Measurements from ENCODE around the gene OLR1.

DNA sequence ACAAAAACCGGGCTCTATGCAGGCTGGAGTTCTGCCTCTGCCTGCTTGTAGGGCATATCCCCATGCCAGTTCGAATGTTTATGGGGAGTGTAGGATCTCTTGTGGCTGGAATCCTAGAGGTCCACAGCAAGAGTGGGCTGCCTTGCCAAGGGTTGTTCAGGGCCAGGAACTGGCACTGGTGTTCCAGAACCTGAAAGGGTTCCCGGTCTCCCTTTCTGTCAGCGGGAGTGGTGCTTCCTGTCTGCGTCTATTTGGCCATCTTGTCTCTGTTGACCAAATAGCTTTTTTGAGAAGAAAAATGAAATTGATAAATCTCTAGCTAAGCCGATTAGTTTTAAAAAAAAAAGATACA lies 17.8 kb downstream of the OLR1 start:
- TF ChIP-seq POLR2A (IDR thresholded peaks at IDR 0.05; ENCODE audit: low read depth, low read length) = no peak
- TF ChIP-seq, protein P1, sequence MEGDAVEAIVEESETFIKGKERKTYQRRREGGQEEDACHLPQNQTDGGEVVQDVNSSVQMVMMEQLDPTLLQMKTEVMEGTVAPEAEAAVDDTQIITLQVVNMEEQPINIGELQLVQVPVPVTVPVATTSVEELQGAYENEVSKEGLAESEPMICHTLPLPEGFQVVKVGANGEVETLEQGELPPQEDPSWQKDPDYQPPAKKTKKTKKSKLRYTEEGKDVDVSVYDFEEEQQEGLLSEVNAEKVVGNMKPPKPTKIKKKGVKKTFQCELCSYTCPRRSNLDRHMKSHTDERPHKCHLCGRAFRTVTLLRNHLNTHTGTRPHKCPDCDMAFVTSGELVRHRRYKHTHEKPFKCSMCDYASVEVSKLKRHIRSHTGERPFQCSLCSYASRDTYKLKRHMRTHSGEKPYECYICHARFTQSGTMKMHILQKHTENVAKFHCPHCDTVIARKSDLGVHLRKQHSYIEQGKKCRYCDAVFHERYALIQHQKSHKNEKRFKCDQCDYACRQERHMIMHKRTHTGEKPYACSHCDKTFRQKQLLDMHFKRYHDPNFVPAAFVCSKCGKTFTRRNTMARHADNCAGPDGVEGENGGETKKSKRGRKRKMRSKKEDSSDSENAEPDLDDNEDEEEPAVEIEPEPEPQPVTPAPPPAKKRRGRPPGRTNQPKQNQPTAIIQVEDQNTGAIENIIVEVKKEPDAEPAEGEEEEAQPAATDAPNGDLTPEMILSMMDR (conservative IDR thresholded peaks at IDR 0.05; ENCODE audit: low read depth, low read length) = no peak
- TF ChIP-seq CEBPB (IDR thresholded peaks at IDR 0.05; ENCODE audit: low read depth, low read length) = no peak
- TF ChIP-seq BHLHE40 (IDR thresholded peaks at IDR 0.05; ENCODE audit: low read depth, low read length) = no peak
- no peak for TF ChIP-seq FOS (IDR thresholded peaks at IDR 0.05; ENCODE audit: low read depth, low read length)
- no peak for TF ChIP-seq RFX5 (IDR thresholded peaks at IDR 0.05; ENCODE audit: low read depth, low read length)
- TF ChIP-seq MXI1 (IDR thresholded peaks at IDR 0.05; ENCODE audit: borderline replicate concordance, low read depth, low read length) = no peak
- TF ChIP-seq MAFK (IDR thresholded peaks at IDR 0.05; ENCODE audit: low read depth, low read length) = no peak
- TF ChIP-seq NFE2L2 (IDR thresholded peaks at IDR 0.05; ENCODE audit: low read depth, low read length) = no peak
- TF ChIP-seq SMC3 (IDR thresholded peaks at IDR 0.05; ENCODE audit: low read depth, low read length) = no peak
- TF ChIP-seq RAD21 (IDR thresholded peaks at IDR 0.05; ENCODE audit: low read length) = no peak
- TF ChIP-seq, protein P2, sequence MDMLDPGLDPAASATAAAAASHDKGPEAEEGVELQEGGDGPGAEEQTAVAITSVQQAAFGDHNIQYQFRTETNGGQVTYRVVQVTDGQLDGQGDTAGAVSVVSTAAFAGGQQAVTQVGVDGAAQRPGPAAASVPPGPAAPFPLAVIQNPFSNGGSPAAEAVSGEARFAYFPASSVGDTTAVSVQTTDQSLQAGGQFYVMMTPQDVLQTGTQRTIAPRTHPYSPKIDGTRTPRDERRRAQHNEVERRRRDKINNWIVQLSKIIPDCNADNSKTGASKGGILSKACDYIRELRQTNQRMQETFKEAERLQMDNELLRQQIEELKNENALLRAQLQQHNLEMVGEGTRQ (IDR thresholded peaks at IDR 0.05; ENCODE audit: low read depth, low read length) = no peak
- no peak for TF ChIP-seq RCOR1 (IDR thresholded peaks at IDR 0.05; ENCODE audit: insufficient replicate concordance, low read length)
- no peak for TF ChIP-seq MAZ (IDR thresholded peaks at IDR 0.05; ENCODE audit: borderline replicate concordance, low read depth, low read length)

Data from IMR-90 (cell line).